Vagina (tissue), 2 donors: Measurements from ENCODE around the gene IQUB.

ENCODE experiments used
- CTCF ChIP-seq, 3 experiments: fragments of 450-650 bp in 2 of 3; fragments of 200-600 bp in 1 of 3; sonication (generic) in 1 of 3; IDR thresholded peaks; one replicate each; pipeline ENCODE4 v1.5.1; 2017 to 2019; ENCODE audit warnings: antibody characterized with exemption in 3 of 3, mild to moderate bottlenecking in 2 of 3, moderate library complexity in 2 of 3
- POLR2A ChIP-seq, 2 donors: fragments of 450-650 bp; IDR thresholded peaks; one replicate each; pipeline ENCODE4 v1.6.1; 2017; ENCODE audit warnings: antibody characterized with exemption in 2 of 2, mild to moderate bottlenecking in 2 of 2, moderate library complexity in 2 of 2

- no peak for TF ChIP-seq CTCF (IDR thresholded peaks at IDR 0.05)
- no peak for TF ChIP-seq POLR2A (IDR thresholded peaks at IDR 0.05)
Observed at GRCh38 chr7:123499211-123499970, 35.0 kb downstream of the IQUB start.
